ENCODE data around the gene ATP11A.

- TF ChIP-seq POLR2A (IDR thresholded peaks at IDR 0.05) (no peak), CTCF (IDR thresholded peaks at IDR 0.05) (no peak)
These were observed 125.2 kb downstream of the ATP11A start for GRCh38 chr13:112814905-112815585.
